ENCODE results near the gene PSME2. TPM values are rescaled to one million over a fixed set of nuclear protein-coding genes. Genes with fewer than 3 reads are reported as not detected.

Gene PSME2
- total RNA-seq, 1 donor from 2014 or later = 53.6 TPM

DNA sequence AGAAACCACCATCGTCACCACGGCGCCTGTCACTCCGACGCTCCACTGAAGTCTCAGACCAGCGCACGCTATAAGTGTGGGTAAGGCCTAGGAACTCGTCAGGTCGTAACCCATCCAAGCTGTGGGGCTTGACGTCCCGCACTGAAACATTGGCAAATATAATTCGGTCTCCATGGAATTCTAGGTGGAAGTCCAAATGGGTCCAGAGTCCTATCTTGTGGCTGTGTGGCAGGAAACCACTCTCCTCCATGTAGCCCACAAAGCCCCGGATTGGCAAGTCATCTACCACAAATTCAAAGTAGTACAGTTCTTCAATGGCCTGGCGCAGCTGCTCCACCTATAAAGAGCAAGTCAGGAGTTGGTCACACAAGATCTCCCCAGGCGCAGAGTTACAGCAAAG is 46.5 kb upstream of the PSME2 start:
- peaks cover 40% of the 10 kb centered on the region for H3K4me1 Mint-ChIP-seq (ENCODE audit: low read depth)
- no peaks in the 10 kb centered on the region for H3K27me3 Mint-ChIP-seq (ENCODE audit: low read depth)
- H3K27ac Mint-ChIP-seq (ENCODE audit: unreplicated experiment) = no peak overlapping the region
- DNase-seq (ENCODE audit: low spot score) = no peak
- no peaks in the 10 kb centered on the region for H3K9me3 Mint-ChIP-seq (ENCODE audit: low read depth)
- no peak overlapping the region for H3K4me3 Mint-ChIP-seq (ENCODE audit: unreplicated experiment)
- H3K36me3 Mint-ChIP-seq (ENCODE audit: low read depth) = peaks cover 13% of the 10 kb centered on the region
- TF ChIP-seq, protein P1, sequence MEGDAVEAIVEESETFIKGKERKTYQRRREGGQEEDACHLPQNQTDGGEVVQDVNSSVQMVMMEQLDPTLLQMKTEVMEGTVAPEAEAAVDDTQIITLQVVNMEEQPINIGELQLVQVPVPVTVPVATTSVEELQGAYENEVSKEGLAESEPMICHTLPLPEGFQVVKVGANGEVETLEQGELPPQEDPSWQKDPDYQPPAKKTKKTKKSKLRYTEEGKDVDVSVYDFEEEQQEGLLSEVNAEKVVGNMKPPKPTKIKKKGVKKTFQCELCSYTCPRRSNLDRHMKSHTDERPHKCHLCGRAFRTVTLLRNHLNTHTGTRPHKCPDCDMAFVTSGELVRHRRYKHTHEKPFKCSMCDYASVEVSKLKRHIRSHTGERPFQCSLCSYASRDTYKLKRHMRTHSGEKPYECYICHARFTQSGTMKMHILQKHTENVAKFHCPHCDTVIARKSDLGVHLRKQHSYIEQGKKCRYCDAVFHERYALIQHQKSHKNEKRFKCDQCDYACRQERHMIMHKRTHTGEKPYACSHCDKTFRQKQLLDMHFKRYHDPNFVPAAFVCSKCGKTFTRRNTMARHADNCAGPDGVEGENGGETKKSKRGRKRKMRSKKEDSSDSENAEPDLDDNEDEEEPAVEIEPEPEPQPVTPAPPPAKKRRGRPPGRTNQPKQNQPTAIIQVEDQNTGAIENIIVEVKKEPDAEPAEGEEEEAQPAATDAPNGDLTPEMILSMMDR (IDR thresholded peaks at IDR 0.05) = no peak

DNA sequence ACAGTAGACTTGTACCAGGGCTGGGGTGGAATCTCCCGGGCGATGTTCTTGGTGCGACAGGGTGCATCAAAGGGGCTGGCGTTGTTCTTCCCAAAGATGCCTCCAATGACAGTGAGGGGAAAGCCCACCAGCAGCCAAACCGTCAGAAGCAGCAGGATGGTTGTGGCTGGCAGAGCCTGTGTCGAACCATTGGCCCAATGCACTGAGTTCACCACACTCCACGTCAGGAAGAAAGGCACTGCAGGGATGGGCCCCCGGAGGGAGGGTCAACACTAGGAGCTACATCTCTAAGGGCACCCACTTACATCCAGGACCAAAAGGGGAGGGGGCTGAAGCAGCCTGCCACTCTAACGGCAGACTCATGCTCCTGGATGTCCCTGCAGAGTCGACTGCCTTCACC is 44.0 kb upstream of the PSME2 start:
- H3K4me1 Mint-ChIP-seq (ENCODE audit: low read depth) = peaks cover 37% of the 10 kb centered on the region
- no peak overlapping the region for H3K4me3 Mint-ChIP-seq (ENCODE audit: unreplicated experiment)
- H3K27me3 Mint-ChIP-seq (ENCODE audit: low read depth) = no peaks in the 10 kb centered on the region
- TF ChIP-seq, protein P1 (IDR thresholded peaks at IDR 0.05) = no peak
- peaks cover 13% of the 10 kb centered on the region for H3K36me3 Mint-ChIP-seq (ENCODE audit: low read depth)
- no peak for DNase-seq (ENCODE audit: low spot score)
- H3K27ac Mint-ChIP-seq (ENCODE audit: unreplicated experiment) = no peak overlapping the region
- no peaks in the 10 kb centered on the region for H3K9me3 Mint-ChIP-seq (ENCODE audit: low read depth)

DNA sequence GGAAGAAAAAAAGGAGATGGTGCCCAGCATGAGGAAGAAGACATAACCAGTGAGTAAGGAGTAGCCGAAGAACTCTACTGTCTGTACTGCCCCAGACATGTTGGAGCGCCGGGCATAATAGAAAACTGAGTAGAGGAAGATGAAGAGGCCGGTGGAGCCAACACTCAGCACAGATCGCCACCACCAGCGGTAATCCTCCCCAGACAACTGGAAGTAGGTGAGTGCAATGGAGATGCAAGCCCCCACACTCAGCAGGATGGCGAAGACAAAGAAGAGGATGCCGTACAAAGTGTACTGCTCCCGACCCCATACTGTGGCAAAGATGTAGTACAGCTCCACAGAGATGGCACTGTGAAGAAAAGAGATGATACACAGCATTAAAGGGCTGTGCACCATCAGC is 43.0 kb upstream of the PSME2 start:
- Mint-ChIP-seq H3K27ac (ENCODE audit: unreplicated experiment) (peak overlapping the region; percentile 91), H3K4me3 (ENCODE audit: unreplicated experiment) (no peak overlapping the region), H3K4me1 (ENCODE audit: low read depth) (peaks cover 32% of the 10 kb centered on the region), H3K36me3 (ENCODE audit: low read depth) (peaks cover 13% of the 10 kb centered on the region), H3K9me3 (ENCODE audit: low read depth) (no peaks in the 10 kb centered on the region), H3K27me3 (ENCODE audit: low read depth) (no peaks in the 10 kb centered on the region)
- no peak for DNase-seq (ENCODE audit: low spot score)
- TF ChIP-seq, protein P1 (IDR thresholded peaks at IDR 0.05) = no peak

DNA sequence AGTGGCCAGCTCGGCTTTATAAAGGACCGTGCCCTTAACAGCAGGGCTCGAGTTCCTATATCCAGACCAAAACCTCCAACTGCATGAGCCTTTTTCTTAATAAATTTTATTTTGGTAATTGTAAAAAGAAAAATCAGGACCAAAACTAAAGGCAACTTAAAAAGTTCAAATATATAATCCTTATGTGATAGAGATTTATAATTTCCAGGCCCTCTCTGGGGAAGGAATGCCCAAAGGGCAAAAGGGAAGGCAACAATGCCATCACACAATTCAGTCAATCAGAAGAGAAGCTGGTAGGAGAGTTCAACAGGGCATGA is 42.6 kb upstream of the PSME2 start:
- H3K4me1 Mint-ChIP-seq (ENCODE audit: low read depth) = peaks cover 27% of the 10 kb centered on the region
- H3K27me3 Mint-ChIP-seq (ENCODE audit: low read depth) = no peaks in the 10 kb centered on the region
- DNase-seq (ENCODE audit: low spot score) = no peak
- H3K27ac Mint-ChIP-seq (ENCODE audit: unreplicated experiment) = peak overlapping the region; percentile 91
- H3K36me3 Mint-ChIP-seq (ENCODE audit: low read depth) = peaks cover 13% of the 10 kb centered on the region
- H3K4me3 Mint-ChIP-seq (ENCODE audit: unreplicated experiment) = peak overlapping the region; percentile 84
- TF ChIP-seq, protein P1 (IDR thresholded peaks at IDR 0.05) = no peak
- H3K9me3 Mint-ChIP-seq (ENCODE audit: low read depth) = no peaks in the 10 kb centered on the region

DNA sequence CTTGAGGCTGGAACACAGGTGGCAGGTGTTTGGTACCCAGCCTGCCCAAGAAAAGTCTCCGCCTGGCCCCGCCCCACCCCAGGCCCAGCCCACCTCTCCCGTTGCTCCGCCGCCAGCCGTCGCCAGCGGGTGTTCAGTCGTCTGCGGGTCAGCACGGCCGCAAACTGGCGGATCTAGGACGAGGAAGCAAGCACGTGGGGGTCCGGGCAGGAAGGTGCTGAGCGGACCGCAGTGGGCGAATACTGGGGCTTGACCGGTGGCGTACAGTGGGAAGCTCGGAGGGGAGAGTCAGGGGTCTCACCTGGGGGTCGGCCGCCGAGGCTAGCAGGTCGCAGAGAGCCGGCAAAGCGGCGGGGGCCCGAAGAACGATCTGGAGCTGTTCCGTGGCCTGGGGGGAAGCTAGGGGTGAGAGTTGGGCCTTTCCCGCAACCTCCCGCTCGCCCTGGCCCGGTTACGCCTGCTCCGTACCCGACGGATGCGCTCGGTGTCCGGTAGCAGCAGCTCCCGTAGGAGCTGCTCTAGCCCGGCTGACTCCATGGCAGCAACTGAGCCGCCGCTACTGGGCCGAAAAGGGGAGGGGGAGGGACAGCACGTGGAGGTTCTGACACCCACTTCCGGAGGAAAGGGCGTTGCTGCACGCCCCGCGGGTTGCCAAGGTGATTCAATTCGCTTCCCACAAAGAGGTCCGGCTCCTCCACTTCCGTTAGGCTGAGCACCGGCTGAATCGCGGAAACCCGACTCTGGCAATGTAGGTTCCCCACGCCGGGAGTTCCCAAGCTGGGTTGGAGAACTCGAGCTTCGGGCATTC is 42.0 kb upstream of the PSME2 start, which contains the start of gene IPO4:
IPO4 (minus strand) TSS at position 566 of the 808 bp plus-strand sequence; CDS start at position 537, 29 bp downstream.
- Mint-ChIP-seq H3K27me3 (ENCODE audit: low read depth) (no peaks in the 10 kb centered on the region), H3K4me1 (ENCODE audit: low read depth) (peaks cover 25% of the 10 kb centered on the region), H3K9me3 (ENCODE audit: low read depth) (no peaks in the 10 kb centered on the region), H3K27ac (ENCODE audit: unreplicated experiment) (peak within 1 kb of the TSS; percentile 91), H3K4me3 (ENCODE audit: unreplicated experiment) (peak within 1 kb of the TSS; percentile 84), H3K36me3 (ENCODE audit: low read depth) (peaks cover 13% of the 10 kb centered on the region)
- TF ChIP-seq, protein P1 (IDR thresholded peaks at IDR 0.05) = no peak
- DNase-seq (ENCODE audit: low spot score) = no peak
